Measurements from ENCODE around the gene CDH23.

- TF ChIP-seq ZNF274 (IDR thresholded peaks at IDR 0.05; ENCODE audit: low read depth, low read length) (no peak), YY1 (IDR thresholded peaks at IDR 0.05; ENCODE audit: insufficient read depth, insufficient read length) (no peak), SUZ12 (IDR thresholded peaks at IDR 0.05; ENCODE audit: extremely low read depth, insufficient read depth, insufficient read length) (no peak)
Measured at GRCh38 chr10:71505862-71506261, 109.1 kb downstream of the CDH23 start.

All from NT2/D1 (cell line).